ENCODE data around the gene INPP5J.
"Not testable (repeated sequence)": the region's sequence is repeated elsewhere in the genome, so short reads cannot be mapped to it uniquely, and the experiment has no call there.

INPP5J gene

DNA sequence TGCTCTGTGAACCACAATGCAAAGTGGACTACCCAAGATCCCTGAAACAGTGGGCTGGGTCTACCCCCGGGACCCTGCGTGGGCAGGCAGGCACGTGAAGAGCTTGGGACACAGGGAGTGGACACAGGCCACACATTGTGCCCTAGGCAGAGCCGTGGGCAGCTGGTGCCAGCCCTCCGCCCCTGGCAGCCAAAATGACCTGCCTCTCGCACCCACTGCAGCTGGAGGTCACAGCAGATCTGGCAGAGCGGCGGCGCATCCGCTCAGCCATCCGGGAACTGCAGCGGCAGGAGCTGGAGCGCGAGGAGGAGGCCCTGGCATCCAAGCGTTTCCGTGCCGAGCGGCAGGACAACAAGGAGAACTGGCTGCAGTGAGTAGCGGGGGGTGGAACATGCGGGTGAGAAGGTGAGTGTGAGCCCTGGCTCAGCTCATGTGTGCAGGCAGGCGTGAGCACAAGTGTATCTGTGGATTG, 35.0 kb upstream of the INPP5J start:
- DNase-seq: no peak

DNA sequence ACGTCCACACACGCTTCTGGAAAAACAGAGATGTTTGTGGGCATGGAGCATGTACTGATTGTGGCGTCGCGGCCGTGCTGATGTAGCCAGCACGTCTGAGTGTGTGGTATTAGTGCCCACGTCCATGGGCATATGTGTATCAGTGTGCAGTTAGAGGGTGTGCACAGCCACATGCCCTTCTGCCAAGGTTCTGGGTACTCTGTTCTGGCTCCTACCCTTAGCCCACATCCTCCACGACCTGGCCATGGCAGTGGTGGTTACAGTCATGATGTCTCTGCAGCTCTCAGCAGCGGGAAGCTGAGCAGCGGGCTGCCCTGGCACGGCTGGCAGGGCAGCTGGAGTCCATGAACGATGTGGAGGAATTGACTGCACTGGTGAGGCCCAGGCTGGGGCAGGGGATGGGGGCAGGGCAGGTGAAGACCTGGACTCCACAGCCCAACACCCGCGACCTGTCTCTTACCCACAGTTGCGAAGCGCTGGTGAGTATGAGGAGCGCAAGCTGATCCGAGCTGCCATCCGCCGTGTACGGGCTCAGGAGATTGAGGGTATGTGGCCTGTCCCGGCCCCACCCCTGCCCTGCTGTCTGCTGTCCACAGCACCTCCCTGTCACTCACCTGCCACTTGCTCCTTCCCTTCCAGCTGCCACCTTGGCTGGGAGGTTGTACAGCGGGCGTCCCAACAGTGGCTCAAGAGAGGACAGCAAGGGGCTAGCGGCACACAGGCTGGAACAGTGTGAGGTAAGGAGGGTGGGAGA, 34.4 kb upstream of the INPP5J start:
- no peak for DNase-seq

GRCh38 chr22:31089160-31090100, 33.3 kb upstream of the INPP5J start:
- DNase-seq: no peak

DNA sequence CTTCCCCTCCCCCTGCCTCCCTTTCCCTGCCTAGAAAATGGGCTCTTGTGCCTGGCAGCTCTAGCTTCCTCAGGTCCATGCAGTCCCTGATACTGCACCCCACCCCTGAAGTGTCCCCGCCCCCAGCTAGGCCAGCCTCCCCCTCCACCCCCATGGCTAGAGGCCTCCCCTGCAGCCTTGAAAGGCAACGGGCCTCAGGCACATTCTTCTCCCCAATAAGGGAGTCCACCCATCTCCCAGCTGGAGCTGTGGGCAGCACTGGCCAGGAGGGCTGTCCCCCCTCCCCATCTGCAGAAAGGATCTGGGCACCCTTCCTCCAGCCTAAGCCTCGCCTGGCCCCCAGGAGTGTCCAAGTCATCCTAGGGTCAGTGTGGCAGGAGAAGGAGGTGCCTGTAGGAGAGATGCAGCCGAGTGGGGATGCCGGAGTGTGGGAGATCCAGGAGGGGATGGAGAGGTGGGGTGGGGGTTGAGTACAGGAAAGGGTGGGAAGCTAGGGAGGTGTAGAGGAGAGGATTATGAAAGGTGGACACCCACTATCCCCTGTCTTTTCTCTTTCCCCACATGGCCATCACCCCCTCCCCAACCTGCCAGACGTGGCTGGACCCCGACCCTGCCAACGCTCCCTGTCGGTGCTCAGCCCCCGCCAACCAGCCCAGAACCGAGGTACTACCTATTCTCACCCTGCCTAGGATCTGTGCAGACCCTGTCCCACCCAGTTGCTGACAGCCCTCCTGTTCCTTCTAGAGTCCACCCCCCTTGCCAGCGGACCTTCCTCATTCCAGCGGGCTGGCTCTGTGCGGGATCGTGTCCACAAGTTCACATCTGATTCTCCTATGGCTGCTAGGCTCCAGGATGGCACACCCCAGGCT, 32.3 kb upstream of the INPP5J start:
- peak; percentile 51 for DNase-seq

- no peak for DNase-seq
Measured at GRCh38 chr22:31091106-31091975, 31.4 kb upstream of the INPP5J start.

DNA sequence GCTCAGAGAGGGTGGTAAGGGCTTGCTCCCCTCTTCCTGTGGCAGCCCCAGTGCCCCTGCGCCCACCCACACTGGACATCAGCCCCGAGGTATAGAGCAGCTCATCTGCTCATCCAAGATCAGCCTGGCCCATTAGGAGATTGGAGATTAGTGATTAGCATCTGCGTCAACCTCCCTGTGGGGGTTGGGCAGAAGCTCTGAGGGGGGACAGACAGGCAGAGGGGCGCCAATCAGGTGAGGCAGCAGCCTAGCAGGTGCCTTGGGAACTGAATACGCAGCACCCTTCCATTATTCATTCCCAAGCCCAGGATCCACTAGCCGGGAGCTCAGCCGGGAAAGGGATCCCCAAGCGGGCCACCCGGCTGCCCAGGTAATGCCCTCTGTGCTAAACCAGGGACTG, 30.6 kb upstream of the INPP5J start:
- no peak for DNase-seq

- DNase-seq: no peak
Measured at GRCh38 chr22:31093086-31093850, 29.5 kb upstream of the INPP5J start.

DNA sequence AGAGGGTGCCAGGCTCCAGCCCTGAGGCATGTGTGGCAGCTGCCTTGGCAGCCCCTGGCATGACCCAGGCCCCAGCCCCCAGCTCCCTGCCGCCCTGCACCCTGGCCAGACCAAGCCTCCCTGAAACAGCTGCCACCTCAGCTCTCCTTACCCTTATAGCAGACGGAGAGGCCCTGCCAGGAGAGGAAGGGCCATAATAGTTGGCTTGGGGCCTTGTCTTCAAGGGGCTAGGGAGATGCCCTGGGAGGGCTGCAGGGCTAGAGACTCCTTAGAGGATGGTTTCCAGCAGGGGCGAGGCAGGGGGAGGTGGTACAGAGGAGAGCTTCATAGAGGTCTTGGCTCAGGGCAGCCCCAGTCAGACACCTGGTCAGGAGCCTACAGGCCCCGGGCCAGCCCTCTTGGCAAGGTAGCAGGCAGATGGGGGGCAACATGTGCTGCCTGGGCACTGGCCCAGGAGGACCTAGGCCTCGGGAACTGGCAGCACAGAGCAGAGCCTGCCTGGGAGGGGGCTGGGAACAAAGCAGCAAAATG, 28.7 kb upstream of the INPP5J start:
- DNase-seq: no peak

GRCh38 chr22:31094741-31095140, 28.0 kb upstream of the INPP5J start:
- no peak for DNase-seq

DNA sequence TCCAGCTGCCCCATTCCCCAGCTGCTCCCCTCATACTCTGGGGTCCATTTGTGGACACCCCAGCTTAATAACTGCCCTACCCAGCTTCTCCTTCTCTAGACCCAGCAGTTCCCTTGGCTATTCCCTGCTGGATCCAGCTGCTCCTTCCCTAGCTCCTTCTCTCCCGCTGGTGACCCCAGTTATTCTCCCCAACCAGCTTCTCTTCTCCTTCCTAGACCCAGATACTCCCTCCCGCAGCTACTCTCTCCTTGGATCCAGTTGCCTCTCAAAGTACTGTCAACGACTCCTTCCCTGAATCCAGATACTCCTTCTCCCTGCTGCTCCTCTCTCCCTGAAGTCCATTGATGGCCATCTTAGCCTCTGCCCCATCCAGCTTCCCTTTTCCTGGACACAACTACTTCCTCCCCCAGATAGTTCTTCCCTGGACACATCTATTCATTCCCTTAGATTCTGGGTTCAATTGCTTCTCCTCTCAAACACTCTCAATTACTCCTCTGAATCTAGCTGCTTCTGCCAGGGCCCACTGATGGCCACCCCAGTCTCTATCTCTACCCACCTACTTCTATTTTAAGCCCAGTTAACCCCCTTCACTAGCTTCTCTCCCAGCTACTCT, 27.0 kb upstream of the INPP5J start:
- DNase-seq: no peak

DNA sequence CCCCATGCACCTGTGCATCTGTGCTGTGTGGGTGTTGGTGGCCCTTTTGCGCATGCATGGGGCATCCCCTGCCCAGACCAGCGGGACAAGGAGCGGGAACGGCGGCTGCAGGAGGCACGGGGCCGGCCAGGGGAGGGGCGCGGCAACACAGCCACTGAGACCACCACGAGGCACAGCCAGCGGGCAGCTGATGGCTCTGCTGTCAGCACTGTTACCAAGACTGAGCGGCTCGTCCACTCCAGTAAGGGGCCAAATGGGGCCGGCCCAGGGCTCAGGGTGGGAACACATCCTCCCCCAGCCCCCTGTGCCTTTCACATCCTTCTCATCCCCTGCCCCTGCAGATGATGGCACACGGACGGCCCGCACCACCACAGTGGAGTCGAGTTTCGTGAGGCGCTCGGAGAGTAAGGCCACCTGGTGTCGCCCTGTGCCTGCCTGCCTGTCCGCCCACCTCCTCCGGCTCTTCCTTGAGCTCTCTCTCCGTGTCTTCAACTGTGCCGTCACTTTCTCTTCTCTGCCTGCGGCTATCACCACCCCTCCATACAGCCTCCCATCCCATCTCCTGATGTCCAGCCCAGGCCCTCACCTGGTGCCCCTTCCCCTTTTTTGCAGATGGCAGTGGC, 26.0 kb upstream of the INPP5J start:
- DNase-seq: no peak

DNA sequence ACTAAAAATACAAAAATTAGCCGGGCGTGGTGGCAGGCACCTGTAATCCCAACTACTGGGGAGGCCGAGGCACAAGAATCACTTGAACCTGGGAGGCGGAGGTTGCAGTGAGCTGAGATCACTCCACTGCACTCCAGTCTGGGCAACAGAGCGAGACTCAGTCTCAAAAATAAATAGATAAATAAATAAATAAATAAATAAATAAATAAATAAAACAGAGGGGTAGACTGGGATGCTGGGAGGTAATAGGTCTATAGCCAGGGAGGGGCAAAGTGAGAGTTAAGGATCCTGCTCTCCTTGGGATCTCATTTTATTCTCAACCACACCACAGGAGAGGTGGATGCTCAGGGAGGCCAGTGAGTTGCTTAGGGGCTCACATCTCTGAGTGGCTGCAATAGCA, 25.2 kb upstream of the INPP5J start:
- not testable (repeated sequence) for DNase-seq

GRCh38 chr22:31097941-31098631, 24.7 kb upstream of the INPP5J start:
- DNase-seq: no peak

- DNase-seq: no peak
Measured at GRCh38 chr22:31098632-31099110, 24.1 kb upstream of the INPP5J start.

- DNase-seq: no peak
Measured at GRCh38 chr22:31099386-31099785, 23.4 kb upstream of the INPP5J start.

- DNase-seq: no peak
Measured at GRCh38 chr22:31099841-31100761, 22.7 kb upstream of the INPP5J start.

GRCh38 chr22:31100762-31101525, 21.8 kb upstream of the INPP5J start:
- DNase-seq: no peak
